SJCRH30 (cell line): ENCODE measurements around the gene KCNK18. TPM values are rescaled to one million over a fixed set of nuclear protein-coding genes. Genes with fewer than 3 reads are reported as not detected.

Experiments
- DNase-seq, 2 experiments: peaks; one replicate each; pipeline ENCODE4 v3.0.0-alpha.2; 2015 to 2020
- H3K27ac ChIP-seq: fragments of 250-450 bp; sonication (Bioruptor Pico); 2 replicates; pipeline ENCODE4 v1.5.1; 2020; ENCODE audit warnings: mild to moderate bottlenecking, moderate library complexity
- H3K27me3 ChIP-seq: fragments of 250-450 bp; sonication (Bioruptor Pico); 2 replicates; pipeline ENCODE4 v1.5.1; 2020; ENCODE audit warnings: mild to moderate bottlenecking, moderate library complexity
- H3K36me3 ChIP-seq: fragments of 250-450 bp; sonication (Bioruptor Pico); 2 replicates; pipeline ENCODE4 v1.5.1; 2020; ENCODE audit warnings: mild to moderate bottlenecking, moderate library complexity
- H3K4me1 ChIP-seq: fragments of 250-450 bp; sonication (Bioruptor Pico); 2 replicates; pipeline ENCODE4 v1.5.1; 2020; ENCODE audit warnings: mild to moderate bottlenecking, moderate library complexity
- H3K4me3 ChIP-seq: fragments of 250-450 bp; sonication (Bioruptor Pico); 2 replicates; pipeline ENCODE4 v1.5.1; 2020; ENCODE audit warnings: mild to moderate bottlenecking, moderate library complexity
- H3K9me3 ChIP-seq: fragments of 250-450 bp; sonication (Bioruptor Pico); replicated peaks from 2 replicates; pipeline ENCODE4 v1.5.1; 2020; ENCODE audit warnings: mild to moderate bottlenecking, moderate library complexity
- total RNA-seq: library from RNA; depleted of rRNA; stranded (reverse); fragments of >200 nt; shearing (Covaris generic); gene quantifications from 2 replicates; pipeline ENCODE4 v1.2.3, GENCODE V29; 2014

The KCNK18 gene
- total RNA-seq, 1 experiment from 2014 or later: not detected

- no peaks in the 10 kb centered on the region for H3K9me3 ChIP-seq
- no peak for DNase-seq
- H3K27me3 ChIP-seq: peaks cover 3% of the 10 kb centered on the region
- H3K27ac ChIP-seq: no peak overlapping the region
- H3K4me1 ChIP-seq: no peaks in the 10 kb centered on the region
- no peak overlapping the region for H3K4me3 ChIP-seq
- H3K36me3 ChIP-seq: no peaks in the 10 kb centered on the region
These were observed 49.8 kb downstream of the KCNK18 start for GRCh38 chr10:117246997-117247671.

DNA sequence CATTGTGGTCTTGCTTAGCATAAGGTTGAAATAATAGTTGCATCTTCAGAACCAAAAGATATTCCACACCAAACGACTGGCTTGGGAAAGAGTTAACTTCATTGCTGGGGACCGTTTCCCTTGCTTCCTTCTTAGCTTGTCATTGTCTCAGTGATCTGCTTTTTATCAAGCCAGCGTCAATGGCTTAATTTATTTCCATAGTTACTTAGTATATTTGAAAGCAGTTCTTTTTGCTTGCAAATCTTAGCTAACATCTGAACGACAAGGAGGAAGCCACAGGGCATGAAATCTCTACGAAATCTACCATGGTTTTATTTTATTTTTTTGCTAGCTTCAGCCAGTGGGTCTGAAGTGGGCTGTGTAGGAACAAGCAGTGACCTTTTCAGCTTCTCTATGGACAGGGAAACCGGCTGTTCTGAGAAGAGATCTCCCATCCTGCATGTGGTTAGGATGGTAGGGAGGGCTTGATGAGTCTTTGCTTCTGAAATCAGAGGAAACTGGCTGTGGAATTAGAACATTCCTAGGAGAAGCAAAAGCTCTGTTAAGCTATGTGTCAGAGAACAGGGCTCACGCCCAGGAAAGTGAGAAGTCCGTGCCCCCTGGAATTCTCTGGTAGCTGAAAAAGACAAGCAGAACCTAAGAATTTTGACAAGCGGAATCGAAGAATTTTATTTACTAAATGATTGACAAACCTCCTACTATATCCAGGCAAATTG is 51.6 kb downstream of the KCNK18 start:
- Histone ChIP-seq H3K27me3 (peaks cover 3% of the 10 kb centered on the region), H3K4me3 (no peak overlapping the region), H3K27ac (no peak overlapping the region), H3K36me3 (no peaks in the 10 kb centered on the region), H3K4me1 (no peaks in the 10 kb centered on the region), H3K9me3 (no peaks in the 10 kb centered on the region)
- DNase-seq: no peak

GRCh38 chr10:117249493-117250093 is 52.3 kb downstream of the KCNK18 start:
- DNase-seq: no peak
- Histone ChIP-seq H3K36me3 (no peaks in the 10 kb centered on the region), H3K9me3 (no peaks in the 10 kb centered on the region), H3K4me3 (no peak overlapping the region), H3K27ac (no peak overlapping the region), H3K27me3 (peaks cover 3% of the 10 kb centered on the region), H3K4me1 (no peaks in the 10 kb centered on the region)

- H3K27me3 ChIP-seq: peaks cover 3% of the 10 kb centered on the region; the same call in 1 of the 2 replicates
- H3K27ac ChIP-seq: no peak overlapping the region
- H3K4me1 ChIP-seq: no peaks in the 10 kb centered on the region
- no peak overlapping the region for H3K4me3 ChIP-seq
- no peak for DNase-seq
- no peaks in the 10 kb centered on the region for H3K36me3 ChIP-seq
- no peaks in the 10 kb centered on the region for H3K9me3 ChIP-seq
These were observed 53.1 kb downstream of the KCNK18 start for GRCh38 chr10:117250411-117250810.

GRCh38 chr10:117253908-117254307 is 56.6 kb downstream of the KCNK18 start:
- Histone ChIP-seq H3K27me3 (no peaks in the 10 kb centered on the region; the same call in 1 of the 2 replicates), H3K9me3 (no peaks in the 10 kb centered on the region), H3K36me3 (no peaks in the 10 kb centered on the region), H3K4me3 (no peak overlapping the region), H3K4me1 (no peaks in the 10 kb centered on the region), H3K27ac (no peak overlapping the region)
- DNase-seq: no peak

- Histone ChIP-seq H3K27me3 (no peaks in the 10 kb centered on the region; the same call in 1 of the 2 replicates), H3K4me1 (no peaks in the 10 kb centered on the region), H3K9me3 (no peaks in the 10 kb centered on the region), H3K27ac (no peak overlapping the region), H3K36me3 (no peaks in the 10 kb centered on the region), H3K4me3 (no peak overlapping the region)
- DNase-seq: no peak
These were observed 57.0 kb downstream of the KCNK18 start for GRCh38 chr10:117254338-117254737.

GRCh38 chr10:117254774-117255735 is 57.8 kb downstream of the KCNK18 start:
- H3K27me3 ChIP-seq: no peaks in the 10 kb centered on the region; the same call in 1 of the 2 replicates
- no peaks in the 10 kb centered on the region for H3K9me3 ChIP-seq
- no peak overlapping the region for H3K4me3 ChIP-seq
- no peaks in the 10 kb centered on the region for H3K4me1 ChIP-seq
- H3K27ac ChIP-seq: no peak overlapping the region
- H3K36me3 ChIP-seq: no peaks in the 10 kb centered on the region
- DNase-seq: no peak

- H3K4me1 ChIP-seq: no peaks in the 10 kb centered on the region
- DNase-seq: no peak
- H3K27me3 ChIP-seq: no peaks in the 10 kb centered on the region; the same call in 1 of the 2 replicates
- H3K9me3 ChIP-seq: no peaks in the 10 kb centered on the region
- no peak overlapping the region for H3K27ac ChIP-seq
- H3K36me3 ChIP-seq: no peaks in the 10 kb centered on the region
- H3K4me3 ChIP-seq: no peak overlapping the region
These were observed 58.7 kb downstream of the KCNK18 start for GRCh38 chr10:117255835-117256460.

- Histone ChIP-seq H3K36me3 (no peaks in the 10 kb centered on the region), H3K4me1 (no peaks in the 10 kb centered on the region), H3K27ac (no peak overlapping the region), H3K27me3 (no peaks in the 10 kb centered on the region), H3K9me3 (no peaks in the 10 kb centered on the region), H3K4me3 (no peak overlapping the region)
- no peak for DNase-seq
These were observed 59.6 kb downstream of the KCNK18 start for GRCh38 chr10:117256910-117257309.

DNA sequence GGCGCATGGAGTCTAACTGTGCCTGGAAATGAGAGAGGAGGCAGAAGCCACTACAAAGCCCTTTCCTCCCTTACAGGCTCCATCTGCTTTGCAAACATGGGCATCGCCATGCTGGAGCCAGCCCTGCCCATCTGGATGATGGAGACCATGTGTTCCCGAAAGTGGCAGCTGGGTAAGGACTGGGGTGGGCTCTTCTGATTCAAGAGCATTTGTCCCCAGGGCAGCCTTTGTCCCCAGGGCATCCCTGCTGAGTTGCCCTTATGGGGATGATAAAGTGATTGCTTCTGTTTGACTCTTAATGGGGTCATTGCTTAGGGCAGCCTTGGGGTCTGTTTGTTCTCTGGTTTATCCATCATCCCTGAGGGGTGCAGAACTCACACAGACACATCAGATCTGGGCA is 60.4 kb downstream of the KCNK18 start:
- Histone ChIP-seq H3K27me3 (no peaks in the 10 kb centered on the region), H3K27ac (no peak overlapping the region), H3K9me3 (no peaks in the 10 kb centered on the region), H3K4me1 (no peaks in the 10 kb centered on the region), H3K4me3 (no peak overlapping the region), H3K36me3 (no peaks in the 10 kb centered on the region)
- peak; percentile 26 to 41 for DNase-seq

GRCh38 chr10:117259279-117259678 is 62.0 kb downstream of the KCNK18 start:
- H3K4me3 ChIP-seq: no peak overlapping the region
- H3K27me3 ChIP-seq: no peaks in the 10 kb centered on the region
- H3K36me3 ChIP-seq: no peaks in the 10 kb centered on the region
- no peak for DNase-seq
- no peaks in the 10 kb centered on the region for H3K4me1 ChIP-seq
- no peaks in the 10 kb centered on the region for H3K9me3 ChIP-seq
- no peak overlapping the region for H3K27ac ChIP-seq
